Measurements from ENCODE around the gene SNAI1.

GRCh38 chr20:50032955-50033666 lies 50.3 kb downstream of the SNAI1 start:
- TF ChIP-seq YY1 (IDR thresholded peaks at IDR 0.05; ENCODE audit: insufficient read depth, insufficient read length) (no peak), SUZ12 (IDR thresholded peaks at IDR 0.05; ENCODE audit: extremely low read depth, insufficient read depth, insufficient read length) (no peak), ZNF274 (IDR thresholded peaks at IDR 0.05; ENCODE audit: low read depth, low read length) (no peak)
